ENCODE data around the gene NHSL2.

The NHSL2 gene

DNA sequence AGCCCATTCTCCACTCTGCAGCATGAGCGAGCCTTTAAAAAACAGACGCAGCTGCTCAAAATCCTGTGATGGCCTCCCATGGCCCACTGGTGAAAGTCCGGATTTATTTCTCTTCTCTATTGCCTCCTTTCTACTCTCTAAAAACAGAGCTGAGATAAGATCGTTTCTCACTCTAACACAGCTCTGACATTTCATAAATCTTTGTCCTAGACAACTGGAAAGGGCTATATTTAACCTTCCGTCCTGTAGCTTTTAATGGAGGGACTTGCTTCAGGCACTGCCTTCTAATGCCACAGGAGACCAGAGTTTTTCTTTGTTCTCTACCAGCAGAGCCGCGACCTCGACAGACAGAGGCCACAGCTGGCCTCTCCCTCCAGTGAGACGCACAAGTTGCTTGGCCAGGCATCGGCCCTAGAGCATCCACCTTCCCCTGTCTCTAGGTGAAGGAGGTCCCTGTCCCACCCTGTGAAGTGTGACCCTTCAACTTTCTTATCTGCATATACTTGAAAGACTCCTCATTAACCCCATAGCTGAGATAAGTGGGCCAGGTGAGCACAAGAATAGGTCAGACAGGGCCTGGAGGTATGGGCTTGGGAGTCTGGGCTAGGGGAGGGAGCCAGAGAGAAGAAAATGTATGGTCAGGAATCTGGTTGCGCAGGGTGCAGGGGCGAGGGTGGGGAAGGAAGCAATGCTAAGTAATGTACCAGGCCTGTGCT, 171.1 kb downstream of the NHSL2 start:
- DNase-seq, result no peak

DNA sequence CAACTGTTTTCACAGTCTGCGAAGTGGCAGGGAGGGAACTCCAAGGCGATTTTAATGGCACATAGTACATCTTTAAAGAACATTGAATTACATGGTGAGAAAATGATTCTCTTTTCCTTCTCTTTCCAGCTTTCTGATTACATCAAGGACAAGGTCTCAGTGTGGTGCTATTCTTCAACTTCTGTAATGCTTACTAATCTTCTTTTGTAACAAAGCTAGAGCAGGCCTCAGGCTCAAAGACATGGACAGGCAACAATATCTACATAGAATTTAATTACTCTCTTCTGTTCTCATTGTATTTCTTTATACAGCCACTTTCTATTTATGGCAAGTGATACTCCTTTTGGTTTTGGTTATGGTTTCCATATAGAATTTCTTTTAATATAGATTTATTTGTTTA, 172.6 kb downstream of the NHSL2 start:
- DNase-seq, result no peak

DNA sequence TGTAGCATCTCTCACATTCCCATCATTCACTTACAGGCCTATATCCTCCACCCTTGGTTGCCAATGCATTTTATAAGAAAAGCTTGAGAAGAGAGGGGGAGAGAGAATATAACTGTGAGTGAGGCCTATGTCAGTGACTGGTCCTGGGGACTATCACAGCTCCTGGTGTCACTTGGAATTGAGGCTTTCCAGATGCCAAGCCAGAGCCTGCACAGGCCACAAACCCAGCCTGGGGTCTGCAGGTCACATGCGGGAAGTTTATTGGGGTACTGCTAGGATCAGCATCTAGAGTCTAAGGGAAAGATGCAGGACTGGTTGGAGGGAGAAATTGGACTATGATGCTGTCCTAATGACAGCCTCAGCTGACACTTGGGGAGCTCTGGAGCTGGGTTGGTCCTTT, 173.5 kb downstream of the NHSL2 start:
- DNase-seq, result no peak

DNA sequence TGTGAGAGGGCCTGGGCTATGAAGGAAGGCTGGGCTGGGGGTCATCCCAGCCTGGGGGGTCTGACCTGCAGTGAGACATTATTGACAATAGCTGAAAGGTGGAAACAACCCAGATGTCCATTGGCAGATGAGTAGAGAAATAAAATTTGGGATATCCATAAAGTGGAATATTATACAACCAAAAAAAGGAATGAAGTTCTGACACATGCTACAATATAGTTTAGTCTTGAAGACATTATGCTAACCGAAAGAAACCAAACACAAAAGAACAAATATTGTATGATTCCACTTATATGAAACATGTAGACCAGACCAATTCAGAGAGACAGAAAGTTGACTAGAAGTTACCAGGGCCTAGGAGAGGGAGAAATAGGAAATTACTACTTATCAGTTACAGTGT, 176.3 kb downstream of the NHSL2 start:
- no peak for DNase-seq

DNA sequence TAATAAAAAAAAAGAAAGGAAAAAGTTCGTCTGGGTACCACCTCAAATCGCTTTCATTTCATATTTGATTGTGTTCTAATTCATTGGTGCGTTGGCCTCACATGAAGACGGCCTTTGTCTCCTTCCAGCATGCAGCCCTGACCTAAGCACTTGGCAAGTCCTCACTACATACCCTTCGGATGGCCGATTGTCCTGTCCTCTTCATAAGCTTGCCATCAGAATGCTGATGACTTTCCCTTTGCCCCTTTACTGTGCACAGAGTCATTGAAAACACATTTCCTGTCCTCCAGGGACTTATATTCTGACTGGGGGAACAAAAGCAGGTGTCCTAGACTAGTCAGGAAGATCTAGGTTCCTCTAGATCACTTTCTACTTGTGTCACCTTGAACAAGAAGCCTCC, 178.1 kb downstream of the NHSL2 start:
- DNase-seq, result no peak

DNA sequence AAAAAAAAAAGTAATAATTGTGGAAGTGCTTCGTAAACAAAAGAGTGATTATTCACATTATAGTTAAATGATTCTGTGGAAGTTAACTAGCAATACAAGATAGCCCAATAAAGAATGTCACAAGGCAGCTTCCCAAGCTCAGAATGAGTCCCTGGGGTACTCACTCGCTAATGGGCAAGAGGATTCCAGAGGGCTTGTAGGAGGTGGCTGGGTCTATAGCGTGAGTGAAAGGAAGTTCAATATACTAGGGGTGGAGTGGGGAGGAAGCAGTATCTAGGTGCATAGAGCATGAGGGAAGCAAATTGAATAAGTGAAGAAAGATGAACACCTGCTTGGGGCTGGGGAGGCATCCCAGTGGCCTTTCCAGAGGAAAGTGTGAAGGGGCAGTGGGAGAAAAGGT, 178.6 kb downstream of the NHSL2 start:
- DNase-seq, result no peak

DNA sequence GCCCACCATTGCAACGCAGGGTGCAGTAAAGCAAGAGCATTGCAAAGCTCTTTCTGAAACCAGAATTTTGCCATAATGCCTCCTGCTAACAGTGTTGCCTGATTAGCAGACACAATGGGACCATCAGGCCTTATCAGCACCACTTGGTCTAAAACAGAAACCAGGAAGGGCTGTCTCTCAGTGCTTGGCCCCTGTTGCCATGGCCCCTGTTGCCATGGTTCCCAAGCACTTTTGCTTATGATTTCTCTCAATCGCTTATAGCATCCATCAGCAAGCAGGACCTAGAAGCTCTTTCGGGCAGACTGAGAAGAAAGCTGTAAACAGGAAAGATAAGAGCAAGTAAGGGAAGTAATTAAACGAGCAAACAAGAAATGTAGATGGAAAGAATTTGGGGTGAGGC, 184.2 kb downstream of the NHSL2 start:
- DNase-seq, result peak; percentile 21

DNA sequence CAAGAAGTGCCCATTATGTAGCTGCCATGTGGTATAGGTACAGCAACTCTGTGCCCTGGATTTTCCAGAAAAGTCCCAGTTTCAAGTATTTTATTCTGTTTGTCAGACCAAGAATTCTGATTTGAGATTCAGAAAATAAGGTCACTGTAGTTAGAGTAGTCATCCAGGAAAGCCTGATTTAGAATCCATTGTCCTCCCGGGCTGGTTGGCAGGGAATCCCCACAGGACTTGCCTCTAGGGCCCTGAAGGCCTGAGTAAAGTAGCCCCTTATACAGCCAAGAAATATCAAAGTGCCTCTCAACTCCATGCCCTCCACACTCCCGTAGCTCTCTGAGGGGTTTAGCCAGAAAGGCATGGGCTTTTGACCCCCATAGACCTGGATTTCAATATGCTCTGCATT, 184.7 kb downstream of the NHSL2 start:
- no peak for DNase-seq

DNA sequence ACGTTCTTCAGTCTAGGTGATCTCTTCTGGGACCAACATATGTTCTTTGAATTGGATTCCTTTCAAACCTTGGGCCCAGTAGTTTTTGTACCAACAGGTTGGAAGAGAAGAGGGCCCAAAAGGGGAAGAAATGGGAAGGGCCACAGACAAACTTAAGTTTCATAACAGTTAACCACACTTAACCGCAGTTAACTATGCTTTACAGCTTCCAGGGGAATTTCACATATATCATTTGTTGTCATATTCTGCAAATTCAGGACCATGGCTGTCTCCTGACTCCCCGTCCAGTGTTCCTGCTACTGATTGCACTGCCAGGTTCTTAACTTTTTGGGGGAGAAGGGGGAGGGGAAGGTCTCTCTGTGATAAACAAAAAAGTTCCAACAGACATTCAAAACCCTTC, 186.5 kb downstream of the NHSL2 start:
- no peak for DNase-seq

DNA sequence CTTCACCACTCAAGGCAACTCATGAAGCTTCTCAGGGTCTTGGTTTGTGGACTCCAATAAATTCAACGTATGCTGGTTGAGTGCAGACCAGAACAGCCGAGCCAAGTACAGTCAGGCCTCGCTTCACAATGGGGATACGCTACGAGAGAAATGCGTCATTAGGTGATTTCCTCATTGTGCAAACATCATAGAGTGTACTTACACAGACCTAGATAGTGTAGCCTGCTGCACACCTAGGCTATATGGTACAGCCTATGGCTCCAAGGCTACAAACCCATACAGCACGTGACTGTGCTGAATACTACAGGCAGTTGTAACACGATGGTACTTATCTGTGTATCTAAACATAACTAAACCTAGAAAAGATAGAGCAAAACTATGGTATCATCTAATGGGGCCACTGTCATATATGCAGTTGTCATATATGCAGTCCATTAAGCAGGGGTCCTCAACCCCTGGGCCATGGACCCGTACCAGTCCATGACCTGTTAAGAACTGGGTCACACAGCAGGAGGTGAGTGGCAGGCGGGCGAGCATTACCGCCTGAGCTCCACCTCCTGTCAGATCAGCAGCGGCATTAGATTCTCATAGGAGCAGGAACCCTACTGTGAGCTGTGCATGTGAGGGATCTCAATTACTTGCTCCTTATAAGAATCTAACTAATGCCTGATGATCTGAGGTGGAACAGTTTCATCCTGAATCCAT, 189.6 kb downstream of the NHSL2 start:
- peak; percentile 5 for DNase-seq

DNA sequence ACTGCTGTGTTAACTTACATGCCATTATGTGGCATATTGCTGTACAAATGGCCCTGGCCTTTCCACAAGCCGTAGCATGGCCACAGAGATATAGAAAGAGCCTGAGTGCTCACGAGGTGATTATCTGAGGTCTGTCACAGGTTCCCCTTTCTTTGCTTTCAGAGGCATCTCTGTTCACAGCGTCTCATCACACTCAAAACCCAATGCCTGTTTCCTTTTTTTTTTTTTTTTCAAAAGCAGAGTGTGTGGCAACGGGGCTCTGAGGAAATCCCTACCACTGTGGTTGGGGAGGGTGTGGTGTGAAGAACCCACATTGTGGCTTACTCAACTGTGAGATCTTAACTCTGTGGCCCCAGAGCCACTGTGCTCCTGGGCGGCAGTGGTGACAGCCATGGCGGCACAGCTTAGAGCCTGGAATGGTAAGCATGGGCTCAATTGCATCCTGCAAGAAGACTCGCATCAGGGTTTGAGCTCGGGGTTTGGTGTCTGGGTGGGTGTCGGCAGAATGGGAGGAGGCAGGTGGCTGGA, 190.2 kb downstream of the NHSL2 start:
- DNase-seq, result no peak

DNA sequence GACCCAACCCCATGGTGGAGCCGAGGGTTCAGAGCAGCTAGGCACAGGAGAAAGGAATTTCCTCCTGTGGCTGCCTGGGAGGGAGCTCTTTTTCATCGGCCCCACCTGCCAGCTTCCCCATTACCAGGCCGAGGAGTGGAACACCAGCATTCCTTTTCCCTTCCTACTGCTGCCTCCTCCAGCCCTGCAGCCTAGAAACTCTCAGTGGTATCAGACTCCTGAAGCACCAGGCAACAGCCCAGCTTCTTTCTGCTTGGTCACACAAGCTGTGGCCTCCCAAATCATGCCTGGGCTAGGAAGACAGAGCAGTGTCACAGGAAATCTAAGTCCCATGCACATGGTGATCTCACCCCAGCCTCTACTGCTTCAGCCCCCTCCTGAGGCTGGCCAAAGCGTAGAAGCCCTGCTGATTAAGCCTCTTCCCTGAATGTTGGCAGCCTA, 191.0 kb downstream of the NHSL2 start:
- DNase-seq, result no peak

DNA sequence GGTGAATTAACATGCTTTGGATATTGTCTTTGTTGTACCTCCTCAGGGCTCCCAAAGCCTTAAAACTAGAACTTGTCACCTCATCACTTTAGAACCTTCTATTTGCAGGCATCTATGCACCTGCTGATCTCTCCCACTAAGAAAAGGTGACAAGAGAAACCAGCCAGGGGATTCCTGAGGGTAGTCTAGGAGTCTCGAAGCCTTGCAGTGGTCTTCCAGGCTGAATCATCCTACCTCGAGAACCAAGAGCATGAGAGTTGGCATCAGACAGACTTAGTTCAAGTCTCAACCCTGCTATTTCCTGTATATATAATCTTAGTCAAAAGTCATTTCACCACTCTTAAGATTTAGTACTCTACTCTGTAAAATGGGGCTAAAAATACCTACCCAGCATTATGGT, 191.5 kb downstream of the NHSL2 start:
- no peak for DNase-seq

DNA sequence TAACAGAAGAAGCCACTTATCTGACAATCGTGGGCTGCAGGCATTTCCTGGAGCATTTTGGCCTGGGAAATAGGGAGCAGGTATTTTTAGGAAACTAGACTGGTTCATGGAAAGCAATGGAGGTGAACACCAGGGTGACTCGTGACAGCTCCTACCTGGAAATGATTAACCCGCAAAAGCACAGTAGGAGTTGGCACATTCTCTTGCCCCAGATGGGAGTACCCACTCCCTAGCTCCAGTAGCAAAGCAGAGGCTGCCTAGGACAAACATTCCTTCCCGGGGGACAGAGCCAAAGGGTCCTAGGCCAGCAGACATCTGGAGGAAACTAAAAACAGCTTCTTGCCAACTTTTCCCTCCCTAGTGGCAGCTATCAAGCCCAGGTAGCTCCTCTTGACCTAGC, 192.1 kb downstream of the NHSL2 start:
- DNase-seq, result no peak

DNA sequence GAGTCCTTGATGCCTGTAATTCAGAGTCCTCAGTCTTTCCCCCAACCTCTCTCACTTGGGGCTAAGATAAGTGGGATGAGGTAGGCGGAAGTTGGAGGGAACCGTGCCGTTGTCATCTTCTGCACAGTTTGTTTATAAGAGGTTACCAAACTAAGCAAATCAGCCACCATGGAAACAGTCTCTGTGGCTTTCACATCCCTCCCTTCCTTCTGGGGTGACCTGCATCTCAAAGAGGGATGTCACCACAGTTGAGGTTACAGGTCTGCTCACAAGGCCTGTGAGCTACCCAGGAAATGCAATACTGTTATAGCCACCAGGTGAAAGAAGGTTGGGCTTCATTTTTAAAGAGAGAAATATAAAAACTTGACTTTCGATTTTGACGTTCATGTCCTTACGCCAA, 194.8 kb downstream of the NHSL2 start:
- DNase-seq, result no peak

DNA sequence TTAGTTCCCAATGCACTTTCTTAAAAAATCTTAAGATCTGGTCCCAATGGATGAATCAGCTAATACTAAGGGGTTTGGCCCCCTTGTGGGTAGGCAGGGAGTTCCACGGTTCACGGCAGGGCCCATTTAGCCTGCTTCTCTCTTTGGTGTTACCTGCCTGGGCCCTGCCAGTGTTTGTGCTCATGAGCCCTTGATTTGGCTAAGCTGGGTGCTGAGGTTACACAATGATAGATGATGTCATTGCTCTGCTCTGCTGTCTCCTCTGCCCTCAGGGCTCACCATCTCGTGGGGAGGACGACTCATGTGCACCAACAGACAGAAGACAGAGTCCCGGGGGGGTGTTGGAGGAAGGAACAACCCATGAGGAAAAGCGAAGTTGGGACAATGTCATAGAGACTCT, 196.7 kb downstream of the NHSL2 start:
- DNase-seq, result no peak

DNA sequence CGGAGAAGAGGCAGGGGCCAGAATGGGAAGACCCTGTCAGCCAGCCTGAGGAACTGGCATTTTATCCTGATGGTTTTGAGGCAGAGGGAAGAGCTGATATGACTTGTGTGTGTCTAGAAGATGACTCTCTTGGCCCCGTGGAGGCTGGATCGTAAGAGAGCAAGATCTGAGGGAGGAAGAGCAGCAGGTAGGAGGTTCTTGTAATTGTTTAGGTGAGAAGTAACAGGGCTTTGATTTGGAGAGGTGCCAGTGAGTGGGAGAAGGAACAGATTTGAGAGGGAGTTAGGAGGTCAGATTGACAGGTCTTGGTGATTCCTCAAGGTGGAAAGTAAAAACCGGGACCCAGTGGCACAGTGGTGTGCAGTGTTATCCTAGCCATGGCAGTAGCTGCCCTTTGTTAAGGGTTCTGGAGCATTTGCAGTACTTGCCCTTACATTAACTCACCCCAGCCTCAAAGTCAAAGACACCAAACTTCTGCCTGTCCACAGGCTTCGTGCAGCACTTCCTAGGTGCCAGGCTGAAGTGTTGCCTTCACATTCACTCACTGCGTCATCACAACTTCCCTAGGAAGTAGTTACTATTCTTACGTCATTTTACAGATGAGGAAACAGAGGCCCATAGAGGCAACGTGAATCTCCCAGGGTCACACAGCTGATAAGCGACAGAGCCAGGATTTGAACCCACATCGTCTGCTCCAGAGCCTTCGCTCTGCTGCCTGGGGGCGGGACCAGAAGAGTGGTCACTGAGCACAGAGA, 197.4 kb downstream of the NHSL2 start:
- no peak for DNase-seq

DNA sequence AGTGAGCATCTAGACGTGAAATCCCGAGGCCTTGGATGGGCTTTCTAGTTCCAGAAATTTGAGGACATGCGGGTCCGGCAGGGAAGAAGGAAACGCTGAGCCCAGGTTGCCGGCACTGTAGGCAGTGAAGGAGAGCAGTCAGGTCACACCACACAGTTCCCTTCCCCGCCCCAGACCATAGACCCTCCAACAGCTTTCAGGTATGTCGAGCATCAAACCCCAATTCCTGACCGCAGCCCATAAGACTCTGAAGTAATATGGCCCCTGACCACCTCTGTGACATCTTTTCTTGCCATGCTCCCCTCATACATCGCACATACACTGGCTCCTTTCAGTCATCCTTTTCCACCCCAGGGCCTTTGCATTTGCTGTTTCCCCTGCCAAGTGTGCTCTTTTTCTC, 198.0 kb downstream of the NHSL2 start:
- no peak for DNase-seq

DNA sequence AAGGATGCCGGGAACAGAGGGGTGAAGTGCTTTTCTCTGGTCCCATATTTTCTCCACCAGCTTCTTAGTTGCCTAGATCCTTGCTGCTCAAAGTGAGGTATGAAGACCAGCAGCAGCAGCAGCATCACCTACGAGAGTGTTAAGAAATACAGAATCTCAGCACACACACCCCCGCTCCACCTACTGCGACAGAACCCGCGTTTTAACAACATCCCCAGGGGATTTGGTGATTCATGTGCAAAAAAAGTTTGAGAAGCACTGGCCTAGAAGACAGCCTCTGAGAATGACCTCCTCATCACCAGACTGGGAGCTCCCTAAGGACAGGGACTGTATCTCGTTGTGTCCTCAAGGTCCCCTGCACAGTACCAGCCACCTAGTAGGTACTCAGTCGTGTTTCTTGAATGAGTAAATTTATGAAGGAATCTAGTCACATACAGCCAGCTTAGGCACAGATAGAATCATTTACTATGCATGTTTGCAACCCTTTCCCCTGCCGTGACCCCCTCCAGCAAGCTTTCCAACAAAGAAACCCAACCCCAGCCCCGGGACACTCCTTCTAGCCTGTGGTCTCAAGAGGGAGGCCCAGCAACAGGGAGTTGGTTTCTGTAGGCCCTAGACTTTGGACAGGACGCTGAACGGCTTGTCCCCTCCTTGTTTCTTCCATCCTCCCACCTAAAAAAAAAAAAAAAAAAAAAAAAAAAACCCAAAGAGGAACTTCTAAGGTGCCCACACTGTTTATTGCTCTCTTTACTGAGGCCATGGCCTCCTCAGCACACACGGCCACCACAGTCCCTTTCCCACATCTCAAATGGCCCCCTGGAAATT, 199.6 kb downstream of the NHSL2 start:
- DNase-seq, result no peak

DNA sequence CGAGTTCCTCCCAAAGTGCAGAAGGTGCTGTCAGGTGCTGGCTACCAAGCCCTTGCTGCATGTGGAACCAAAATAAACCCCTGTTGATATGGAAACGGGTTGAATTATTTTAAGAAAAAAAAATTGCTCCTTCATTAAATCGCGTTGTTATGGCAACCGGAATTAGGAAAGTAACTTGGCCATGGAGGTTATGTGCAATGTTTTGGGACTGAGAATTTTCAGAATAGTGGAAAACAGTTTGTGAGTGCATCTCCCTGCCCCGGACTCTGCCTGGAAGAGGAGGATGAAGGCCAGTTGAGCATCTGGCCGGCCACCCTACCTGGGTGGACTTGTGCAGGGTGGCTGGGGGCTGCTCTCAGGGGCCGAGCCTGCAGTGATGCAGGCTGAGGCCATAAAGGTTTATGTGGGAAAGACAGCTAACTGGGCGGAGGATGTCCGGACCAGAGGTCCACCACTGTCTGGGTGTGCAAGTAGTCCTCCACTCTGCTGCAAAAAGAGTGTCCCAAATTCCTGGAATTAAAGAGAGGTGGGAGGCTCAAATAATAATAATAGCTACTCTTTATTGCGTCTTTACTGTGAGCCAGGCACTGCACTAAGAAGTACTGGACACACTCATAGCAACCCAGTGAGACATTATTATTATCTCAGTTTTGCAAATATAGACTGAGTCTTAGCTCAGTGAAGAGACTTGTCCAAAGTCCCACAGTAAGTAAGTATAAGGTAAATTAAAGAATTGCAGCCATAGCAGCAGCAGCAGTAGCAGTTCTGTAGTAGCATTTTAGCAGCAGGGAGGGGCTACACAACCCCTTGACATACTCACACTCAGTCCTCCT, 200.4 kb downstream of the NHSL2 start:
- no peak for DNase-seq

DNA sequence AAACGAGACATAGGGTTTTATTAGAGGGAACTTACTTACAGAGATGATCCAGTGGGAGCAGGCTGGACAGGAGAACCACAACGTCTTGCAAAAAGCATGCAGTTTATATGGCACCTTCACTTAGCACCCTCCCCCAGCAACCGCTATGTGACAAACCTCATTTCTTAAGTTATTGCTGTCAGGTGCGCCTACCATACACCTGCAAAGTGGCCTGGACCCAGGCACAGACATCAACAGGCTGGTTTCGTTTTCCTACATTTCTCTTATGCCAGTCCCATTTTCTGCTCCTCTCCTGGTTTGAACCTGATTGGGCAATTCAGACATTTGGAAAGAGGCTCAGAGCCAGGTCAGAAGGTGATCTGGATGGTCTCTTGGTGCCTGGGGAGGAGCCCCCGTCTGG, 202.8 kb downstream of the NHSL2 start:
- no peak for DNase-seq

DNA sequence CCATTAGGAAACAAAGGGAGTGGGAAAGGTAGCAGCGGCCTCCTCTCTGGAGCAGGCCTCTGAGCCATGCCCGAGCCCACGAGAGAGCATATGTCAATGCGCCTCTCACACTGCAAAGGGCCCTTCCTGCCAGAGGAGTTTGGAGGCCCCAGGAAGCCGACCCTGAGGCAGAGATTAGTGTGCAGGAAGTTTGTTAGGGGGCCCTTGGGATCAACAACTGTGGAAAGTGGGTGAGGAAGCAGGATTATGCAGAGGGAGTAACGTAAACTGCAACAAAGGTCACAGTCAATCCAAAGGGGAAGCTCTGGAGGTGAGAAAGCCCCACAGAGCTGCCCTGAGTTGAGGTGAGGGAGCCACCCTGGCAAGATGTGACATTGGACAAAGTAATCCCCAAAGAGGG, 203.7 kb downstream of the NHSL2 start:
- no peak for DNase-seq
